WERI-Rb-1 (cell line): ENCODE data around the gene PPP1R14B.
A peak's percentile ranks its signal among the peaks of the same experiment; 100 is the strongest.

Experiments used
- DNase-seq: peaks from one replicate; pipeline ENCODE4 v3.0.0-alpha.2; 2020
- H3K27ac ChIP-seq: fragments of 250-450 bp; sonication (Bioruptor Pico); 2 replicates; pipeline ENCODE4 v1.5.1; 2020; ENCODE audit warnings: mild to moderate bottlenecking, moderate library complexity
- H3K27me3 ChIP-seq: fragments of 250-450 bp; sonication (Bioruptor Pico); 2 replicates; pipeline ENCODE4 v1.5.1; 2021; ENCODE audit warnings: mild to moderate bottlenecking, low read depth, moderate library complexity; ENCODE audit not compliant: insufficient read depth, severe bottlenecking
- H3K36me3 ChIP-seq: fragments of 250-450 bp; sonication (Bioruptor Pico); 2 replicates; pipeline ENCODE4 v1.5.1; 2020; ENCODE audit warnings: mild to moderate bottlenecking, moderate library complexity
- H3K4me3 ChIP-seq: 2 replicates; pipeline ENCODE4 v1.5.1; 2011; ENCODE audit warnings: low read depth, mild to moderate bottlenecking, control low read depth, low read length
- H3K9me3 ChIP-seq: fragments of 250-450 bp; sonication (Bioruptor Pico); 2 replicates; pipeline ENCODE4 v1.5.1; 2021; ENCODE audit warnings: mild to moderate bottlenecking, moderate library complexity; ENCODE audit not compliant: severe bottlenecking
- TF ChIP-seq, protein P1 (sequence below): IDR thresholded peaks from 2 replicates; pipeline ENCODE4 v1.5.1; 2011; ENCODE audit warnings: low read depth, mild to moderate bottlenecking, control low read depth, inconsistent platforms, low read length

Gene PPP1R14B

DNA sequence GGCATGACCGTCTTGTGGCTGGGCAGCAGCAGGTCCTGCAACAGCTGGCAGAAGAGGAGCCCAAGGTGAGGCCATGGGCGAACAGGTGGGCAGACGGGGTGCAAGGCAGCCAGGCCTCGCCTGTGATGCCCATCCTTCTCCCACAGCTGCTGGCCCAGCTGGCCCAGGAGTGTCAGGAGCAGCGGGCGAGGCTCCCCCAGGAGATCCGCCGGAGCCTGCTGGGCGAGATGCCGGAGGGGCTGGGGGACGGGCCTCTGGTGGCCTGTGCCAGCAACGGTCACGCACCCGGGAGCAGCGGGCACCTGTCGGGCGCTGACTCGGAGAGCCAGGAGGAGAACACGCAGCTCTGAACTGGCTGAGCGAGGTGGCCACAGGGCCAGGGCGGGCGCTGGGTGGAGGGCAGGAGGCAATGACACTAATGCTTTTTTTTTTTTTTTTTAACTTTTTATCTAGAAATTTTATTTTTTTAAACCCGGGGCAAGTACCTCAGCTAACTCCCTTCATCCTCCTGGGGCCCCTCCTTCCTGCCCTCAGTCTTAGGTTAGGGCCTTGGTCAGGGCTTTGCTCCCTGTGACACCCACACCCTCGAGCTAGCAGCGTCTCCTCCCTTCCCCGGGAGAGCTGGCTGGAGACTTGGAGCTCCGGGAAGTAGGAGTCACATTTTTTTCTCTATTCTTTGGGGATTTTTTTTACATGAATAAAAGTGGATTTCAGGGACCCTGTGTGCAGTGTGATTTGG is 20.6 kb upstream of the PPP1R14B start:
- H3K27ac ChIP-seq, result peak overlapping the region; percentile 72; the same call in 1 of the 2 replicates
- H3K4me3 ChIP-seq, result no peak overlapping the region
- TF ChIP-seq, protein P1, sequence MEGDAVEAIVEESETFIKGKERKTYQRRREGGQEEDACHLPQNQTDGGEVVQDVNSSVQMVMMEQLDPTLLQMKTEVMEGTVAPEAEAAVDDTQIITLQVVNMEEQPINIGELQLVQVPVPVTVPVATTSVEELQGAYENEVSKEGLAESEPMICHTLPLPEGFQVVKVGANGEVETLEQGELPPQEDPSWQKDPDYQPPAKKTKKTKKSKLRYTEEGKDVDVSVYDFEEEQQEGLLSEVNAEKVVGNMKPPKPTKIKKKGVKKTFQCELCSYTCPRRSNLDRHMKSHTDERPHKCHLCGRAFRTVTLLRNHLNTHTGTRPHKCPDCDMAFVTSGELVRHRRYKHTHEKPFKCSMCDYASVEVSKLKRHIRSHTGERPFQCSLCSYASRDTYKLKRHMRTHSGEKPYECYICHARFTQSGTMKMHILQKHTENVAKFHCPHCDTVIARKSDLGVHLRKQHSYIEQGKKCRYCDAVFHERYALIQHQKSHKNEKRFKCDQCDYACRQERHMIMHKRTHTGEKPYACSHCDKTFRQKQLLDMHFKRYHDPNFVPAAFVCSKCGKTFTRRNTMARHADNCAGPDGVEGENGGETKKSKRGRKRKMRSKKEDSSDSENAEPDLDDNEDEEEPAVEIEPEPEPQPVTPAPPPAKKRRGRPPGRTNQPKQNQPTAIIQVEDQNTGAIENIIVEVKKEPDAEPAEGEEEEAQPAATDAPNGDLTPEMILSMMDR, result no peak
- H3K36me3 ChIP-seq, result peaks cover 44% of the 10 kb centered on the region
- no peaks in the 10 kb centered on the region for H3K27me3 ChIP-seq
- no peak for DNase-seq
- H3K9me3 ChIP-seq, result no peaks in the 10 kb centered on the region

DNA sequence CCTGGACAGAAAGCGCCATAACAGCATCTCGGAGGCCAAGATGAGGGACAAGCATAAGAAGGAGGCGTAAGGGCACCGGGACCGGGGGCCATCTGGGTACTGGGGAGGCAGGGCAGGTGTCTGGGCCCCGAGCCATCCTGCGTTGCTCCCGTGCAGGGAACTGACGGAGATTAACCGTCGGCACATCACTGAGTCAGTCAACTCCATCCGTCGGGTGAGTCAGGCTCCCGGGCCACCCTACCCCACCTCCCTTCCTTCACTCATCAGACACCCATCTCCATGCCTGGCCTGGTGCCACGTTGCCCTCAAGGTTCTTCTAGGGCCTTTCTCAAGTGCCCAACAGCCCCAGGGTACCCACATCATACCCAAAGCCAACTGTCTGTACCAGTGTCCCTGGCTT is 19.6 kb upstream of the PPP1R14B start:
- H3K9me3 ChIP-seq, result no peaks in the 10 kb centered on the region
- no peak overlapping the region for H3K27ac ChIP-seq
- no peaks in the 10 kb centered on the region for H3K27me3 ChIP-seq
- TF ChIP-seq, protein P1, result no peak
- peaks cover 52% of the 10 kb centered on the region for H3K36me3 ChIP-seq
- no peak overlapping the region for H3K4me3 ChIP-seq
- DNase-seq, result no peak

DNA sequence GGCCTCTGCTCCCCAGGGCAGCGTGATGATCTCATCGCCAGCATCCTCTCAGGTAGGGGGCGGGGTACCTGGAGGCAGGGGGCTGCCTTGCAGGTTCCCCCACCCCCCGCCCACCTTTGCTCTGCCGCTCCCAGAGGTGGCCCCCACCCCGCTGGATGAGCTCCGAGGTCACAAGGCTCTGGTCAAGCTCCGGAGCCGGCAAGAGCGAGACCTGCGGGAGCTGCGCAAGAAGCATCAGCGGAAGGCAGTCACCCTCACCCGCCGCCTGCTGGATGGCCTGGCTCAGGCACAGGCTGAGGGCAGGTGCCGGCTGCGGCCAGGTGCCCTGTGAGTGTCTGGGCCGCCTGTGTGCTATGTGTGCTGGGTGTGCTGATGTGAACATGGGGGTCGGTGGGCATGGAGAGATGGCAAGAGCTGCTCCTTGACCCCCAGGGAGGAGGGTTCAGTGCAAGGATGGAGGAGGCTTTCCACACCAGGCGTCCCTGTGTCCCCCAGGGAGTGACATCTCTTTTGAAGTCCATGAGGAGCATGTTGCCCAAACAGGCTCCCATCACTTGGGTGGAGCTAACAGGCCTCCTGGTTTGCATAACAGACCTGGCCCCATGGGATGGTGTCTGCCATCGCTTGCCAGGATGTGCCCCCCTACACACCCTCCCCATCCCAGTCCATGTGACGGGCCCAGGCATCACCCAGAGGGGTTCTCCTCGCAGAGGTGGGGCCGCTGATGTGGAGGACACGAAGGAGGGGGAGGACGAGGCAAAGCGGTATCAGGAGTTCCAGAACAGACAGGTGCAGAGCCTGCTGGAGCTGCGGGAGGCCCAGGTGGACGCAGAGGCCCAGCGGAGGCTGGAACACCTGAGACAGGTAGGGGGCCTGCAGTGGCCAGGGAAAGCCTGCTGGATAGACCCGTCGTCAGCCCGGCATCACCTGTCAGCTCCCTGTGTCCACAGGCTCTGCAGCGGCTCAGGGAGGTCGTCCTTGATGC is 18.7 kb upstream of the PPP1R14B start:
- H3K27ac ChIP-seq, result no peak overlapping the region
- peaks cover 57% of the 10 kb centered on the region for H3K36me3 ChIP-seq

DNA sequence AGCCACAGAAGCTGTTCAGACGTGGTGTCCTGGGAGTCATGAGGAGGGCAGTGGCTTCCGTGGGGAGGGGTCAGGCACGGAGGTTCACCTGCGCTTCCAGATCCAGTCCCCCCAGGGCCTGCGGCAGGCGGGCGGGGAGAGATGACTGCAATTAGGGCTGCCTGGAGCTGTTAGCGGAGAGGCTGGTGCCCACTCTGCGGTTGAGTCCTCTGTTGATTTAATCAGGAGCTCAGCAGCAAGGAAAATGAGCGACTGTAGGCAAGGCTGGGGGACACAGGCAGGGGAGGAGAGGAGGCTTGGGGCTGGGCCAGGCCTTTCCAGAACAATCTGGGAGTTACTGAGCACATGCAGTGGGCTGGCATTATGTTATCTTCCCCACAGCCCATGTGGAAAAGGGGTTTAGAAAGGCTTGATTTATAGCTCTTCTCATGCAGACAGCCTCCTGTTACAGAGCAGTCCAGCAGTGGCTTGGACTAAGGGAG is 17.7 kb upstream of the PPP1R14B start:
- no peaks in the 10 kb centered on the region for H3K9me3 ChIP-seq
- H3K27ac ChIP-seq, result no peak overlapping the region; the same call in 1 of the 2 replicates
- no peak for DNase-seq
- H3K4me3 ChIP-seq, result no peak overlapping the region
- TF ChIP-seq, protein P1, result no peak
- no peaks in the 10 kb centered on the region for H3K27me3 ChIP-seq
- H3K36me3 ChIP-seq, result peaks cover 66% of the 10 kb centered on the region

More for the DNA sequence above, 18.7 kb upstream of the PPP1R14B start:
- TF ChIP-seq, protein P1, result no peak
- DNase-seq, result no peak
- Histone ChIP-seq H3K27me3 (no peaks in the 10 kb centered on the region), H3K9me3 (no peaks in the 10 kb centered on the region), H3K4me3 (no peak overlapping the region)

DNA sequence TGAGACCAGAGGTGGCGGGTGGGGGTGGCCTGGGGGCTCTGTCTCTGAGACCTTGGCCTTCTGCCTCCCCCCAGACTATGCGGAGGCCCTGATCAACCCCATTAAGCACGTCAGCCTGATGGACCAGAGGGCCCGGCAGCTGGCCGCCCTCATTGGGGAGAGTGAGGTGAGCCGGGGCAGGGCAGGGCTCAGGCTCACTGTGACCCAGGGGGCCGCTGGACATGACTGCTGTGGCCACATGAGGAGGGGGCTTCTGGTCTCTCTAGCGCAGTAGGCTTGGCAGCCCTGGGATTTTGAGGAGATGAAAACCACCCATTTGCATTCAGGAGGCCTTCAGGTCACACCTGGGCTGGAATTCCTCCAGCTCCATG is 17.2 kb upstream of the PPP1R14B start:
- Histone ChIP-seq H3K27me3 (no peaks in the 10 kb centered on the region), H3K36me3 (peaks cover 71% of the 10 kb centered on the region), H3K27ac (no peak overlapping the region; the same call in 1 of the 2 replicates), H3K9me3 (no peaks in the 10 kb centered on the region), H3K4me3 (no peak overlapping the region)
- no peak for DNase-seq
- TF ChIP-seq, protein P1, result no peak
